PFSK-1 (cell line): Measurements from ENCODE around the gene DAPL1. TPM values are rescaled to one million over a fixed set of nuclear protein-coding genes. Genes with fewer than 3 reads are reported as not detected.

Source experiments
- FOXP2 ChIP-seq: optimal IDR thresholded peaks from 2 replicates; pipeline ENCODE3; 2011; ENCODE audit warnings: borderline replicate concordance, control low read depth, inconsistent platforms; ENCODE audit not compliant: insufficient read depth; ENCODE audit errors: extremely low read length, extremely low read depth
- POLR2AphosphoS5 ChIP-seq: IDR thresholded peaks from 2 replicates; pipeline ENCODE4 v1.6.1; 2012; ENCODE audit warnings: low read depth, mild to moderate bottlenecking, control low read depth, low read length, moderate library complexity
- REST ChIP-seq, 2 experiments: IDR thresholded peaks; 2 replicates each; pipeline versions ENCODE4 v1.6.1 to v1.8.0; 2011 to 2012; ENCODE audit warnings: low read depth in 2 of 2, low read length in 2 of 2, control low read depth in 1 of 2, inconsistent platforms in 1 of 2, mild to moderate bottlenecking in 1 of 2, moderate library complexity in 1 of 2; ENCODE audit not compliant: insufficient read depth in 1 of 2
- SIN3A ChIP-seq: IDR thresholded peaks from 2 replicates; pipeline ENCODE4 v1.6.1; 2012; ENCODE audit warnings: mild to moderate bottlenecking, low read length, moderate library complexity, borderline replicate concordance; ENCODE audit not compliant: insufficient read depth
- TAF1 ChIP-seq: IDR thresholded peaks from 2 replicates; pipeline ENCODE4 v1.6.1; 2012; ENCODE audit warnings: low read length, control low read depth, borderline replicate concordance; ENCODE audit not compliant: insufficient read depth
- polyA plus RNA-seq: library from polyadenylated mRNA; unstranded; fragments of >200 nt; gene quantifications from one replicate; pipeline ENCODE4 v1.2.1, GENCODE V29; 2012; ENCODE audit warnings: low read depth, missing spikeins; ENCODE audit not compliant: insufficient read length

Gene DAPL1
- polyA plus RNA-seq, result not detected

GRCh38 chr2:158795195-158795924 is at the start of gene DAPL1:
TSS of gene DAPL1 (plus strand) at chr2:158795317. CDS start at chr2:158795373, 56 bp downstream.
- TF ChIP-seq POLR2AphosphoS5, result no peak
- TF ChIP-seq FOXP2, result no peak

- no peak for TF ChIP-seq TAF1
- TF ChIP-seq SIN3A, result no peak
- no peak for TF ChIP-seq REST (IDR thresholded peaks at IDR 0.05; ENCODE audit: insufficient read depth in 1 of 2, low read depth in 2 of 2, low read length in 2 of 2)
- no peak for TF ChIP-seq POLR2AphosphoS5
- no peak for TF ChIP-seq FOXP2
Measured at GRCh38 chr2:158745866-158746382, 49.2 kb upstream of the DAPL1 start.

GRCh38 chr2:158746488-158746887 is 48.6 kb upstream of the DAPL1 start:
- no peak for TF ChIP-seq POLR2AphosphoS5
- no peak for TF ChIP-seq SIN3A
- TF ChIP-seq TAF1, result no peak
- TF ChIP-seq REST (IDR thresholded peaks at IDR 0.05; ENCODE audit: insufficient read depth in 1 of 2, low read depth in 2 of 2, low read length in 2 of 2), result no peak
- TF ChIP-seq FOXP2, result no peak

- TF ChIP-seq REST (IDR thresholded peaks at IDR 0.05; ENCODE audit: insufficient read depth in 1 of 2, low read depth in 2 of 2, low read length in 2 of 2) (no peak), TAF1 (no peak), FOXP2 (no peak), POLR2AphosphoS5 (no peak), SIN3A (no peak)
Measured at GRCh38 chr2:158747281-158747680, 47.8 kb upstream of the DAPL1 start.

GRCh38 chr2:158748926-158749590 is 46.1 kb upstream of the DAPL1 start:
- TF ChIP-seq SIN3A (no peak), TAF1 (no peak), POLR2AphosphoS5 (no peak), FOXP2 (no peak), REST (IDR thresholded peaks at IDR 0.05; ENCODE audit: insufficient read depth in 1 of 2, low read depth in 2 of 2, low read length in 2 of 2) (no peak)
